ENCODE results near the gene POMGNT2. TPM values are rescaled to one million over a fixed set of nuclear protein-coding genes. Genes with fewer than 3 reads are reported as not detected.

The POMGNT2 gene
- total RNA-seq, 6 experiments from 2014 or later, result 4.8 to 9.2 (median 6.0) TPM

GRCh38 chr3:43062040-43062563 is 43.8 kb downstream of the POMGNT2 start:
- no peaks in the 10 kb centered on the region for H3K36me3 ChIP-seq
- DNase-seq, result no peak
- WGBS (ENCODE audit: insufficient coverage, low coverage, low lambda C conversion rate, missing lambda C conversion rate), result 88% methylated on average over 3 of the region's 5 CpGs
- TF ChIP-seq CTCF (IDR thresholded peaks at IDR 0.05) (no peak), POLR2A (IDR thresholded peaks at IDR 0.05) (no peak)
- ATAC-seq, result no peak
- H3K27ac ChIP-seq, result no peak overlapping the region
- no peak overlapping the region for H3K4me3 ChIP-seq
- H3K4me1 ChIP-seq, result no peaks in the 10 kb centered on the region
- H3K9me3 ChIP-seq, result no peaks in the 10 kb centered on the region
- no peaks in the 10 kb centered on the region for H3K27me3 ChIP-seq
- intact Hi-C loops (cut with DNase I), result no loop called here

- DNase-seq (no peak), ATAC-seq (no peak)
- no peak overlapping the region for H3K27ac ChIP-seq
- H3K27me3 ChIP-seq, result no peaks in the 10 kb centered on the region
- H3K36me3 ChIP-seq, result no peaks in the 10 kb centered on the region
- intact Hi-C loops (cut with DNase I), result no loop called here
- WGBS (ENCODE audit: insufficient coverage, low coverage, low lambda C conversion rate, missing lambda C conversion rate), result 94% methylated on average over 7 of the region's 8 CpGs
- no peaks in the 10 kb centered on the region for H3K9me3 ChIP-seq
- no peak overlapping the region for H3K4me3 ChIP-seq
- no peaks in the 10 kb centered on the region for H3K4me1 ChIP-seq
- TF ChIP-seq POLR2A (IDR thresholded peaks at IDR 0.05), result no peak
- TF ChIP-seq CTCF (IDR thresholded peaks at IDR 0.05), result no peak
Measured at GRCh38 chr3:43061101-43061895, 44.6 kb downstream of the POMGNT2 start.

GRCh38 chr3:43059456-43059855 is 46.4 kb downstream of the POMGNT2 start:
- no peak for ATAC-seq
- intact Hi-C loops (cut with DNase I), result no loop called here
- WGBS (ENCODE audit: insufficient coverage, low coverage, low lambda C conversion rate, missing lambda C conversion rate), result 100% methylated on average over 1 of the region's 1 CpG

More at GRCh38 chr3:43059456-43059855, 46.4 kb downstream of the POMGNT2 start:
- no peak overlapping the region for H3K4me3 ChIP-seq
- no peak overlapping the region for H3K27ac ChIP-seq
- no peaks in the 10 kb centered on the region for H3K4me1 ChIP-seq
- H3K36me3 ChIP-seq, result no peaks in the 10 kb centered on the region
- no peak for TF ChIP-seq POLR2A (IDR thresholded peaks at IDR 0.05)
- no peak for TF ChIP-seq CTCF (IDR thresholded peaks at IDR 0.05)
- H3K27me3 ChIP-seq, result no peaks in the 10 kb centered on the region
- no peak for DNase-seq
- no peaks in the 10 kb centered on the region for H3K9me3 ChIP-seq

Measured in right lobe of liver (tissue), 6 donors.